Smooth muscle cell (in vitro differentiated cells): ENCODE measurements around the gene IFI27L1. TPM values are rescaled to one million over a fixed set of nuclear protein-coding genes. Genes with fewer than 3 reads are reported as not detected.

Experiments
- DNase-seq: peaks from one replicate; lab custom pipeline; 2025; ENCODE audit not compliant: unreplicated experiment; lab: John Stamatoyannopoulos, UW
- H2AFZ ChIP-seq: fragments of 200-600 bp; sonication (generic); 2 replicates; pipeline ENCODE4 v1.6.0; 2016; ENCODE audit warnings: antibody characterized with exemption, low read depth, mild to moderate bottlenecking
- H3F3A ChIP-seq: fragments of 200-600 bp; sonication (generic); 2 replicates; pipeline ENCODE4 v1.6.0; 2017; ENCODE audit warnings: antibody characterized with exemption, low read depth
- H3K27ac ChIP-seq: fragments of 200-600 bp; sonication (generic); 2 replicates; pipeline ENCODE4 v1.5.1; 2016; ENCODE audit warnings: low read depth, mild to moderate bottlenecking
- H3K27me3 ChIP-seq: fragments of 200-600 bp; sonication (generic); 2 replicates; pipeline ENCODE4 v1.6.1; 2016; ENCODE audit warnings: low read depth, mild to moderate bottlenecking
- H3K36me3 ChIP-seq: fragments of 200-600 bp; sonication (generic); 2 replicates; pipeline ENCODE4 v1.5.1; 2016; ENCODE audit warnings: low read depth
- H3K4me1 ChIP-seq: fragments of 200-600 bp; sonication (generic); 2 replicates; pipeline ENCODE4 v1.5.1; 2016; ENCODE audit warnings: low read depth
- H3K4me2 ChIP-seq: fragments of 200-600 bp; sonication (generic); 2 replicates; pipeline ENCODE4 v1.6.0; 2016; ENCODE audit warnings: mild to moderate bottlenecking
- H3K4me3 ChIP-seq: fragments of 200-600 bp; sonication (generic); 2 replicates; pipeline ENCODE4 v1.5.1; 2016; ENCODE audit warnings: mild to moderate bottlenecking
- H3K79me2 ChIP-seq: fragments of 200-600 bp; sonication (generic); 2 replicates; pipeline ENCODE4 v1.6.0; 2016; ENCODE audit warnings: low read depth, mild to moderate bottlenecking
- H3K9ac ChIP-seq: fragments of 200-600 bp; sonication (generic); 2 replicates; pipeline ENCODE4 v1.6.0; 2016; ENCODE audit warnings: low read depth
- H3K9me3 ChIP-seq: fragments of 200-600 bp; sonication (generic); replicated peaks from 2 replicates; pipeline ENCODE4 v1.5.1; 2016; ENCODE audit warnings: low read depth
- H4K20me1 ChIP-seq: fragments of 200-600 bp; sonication (generic); 2 replicates; pipeline ENCODE4 v1.6.0; 2016; ENCODE audit warnings: low read depth
- WGBS: methylation state at CpG from one replicate; pipeline ENCODE4 v1.1.7; 2016; ENCODE audit warnings: low lambda C conversion rate; 5-methylcytosine and 5-hydroxymethylcytosine counted together
- polyA plus RNA-seq: library from polyadenylated mRNA; unstranded; fragments of >200 nt; fragmentation: Nextera tagmentation; extraction: Ambion mirVana; gene quantifications from 2 replicates; pipeline ENCODE4 v1.2.1, GENCODE V29; 2016
- total RNA-seq: library from RNA; depleted of rRNA; stranded (reverse); fragments of >200 nt; gene quantifications from 2 replicates; pipeline ENCODE4 v1.2.3, GENCODE V29; 2014
- TF ChIP-seq, protein P1 (sequence below): fragments of 200-600 bp; sonication (generic); IDR thresholded peaks from 2 replicates; pipeline ENCODE4 v1.5.1; 2017; ENCODE audit warnings: borderline replicate concordance, mild to moderate bottlenecking, antibody characterized with exemption; ENCODE audit not compliant: insufficient read depth, poor library complexity, severe bottlenecking

IFI27L1 gene
- total and polyA plus RNA-seq, 2 experiments from 2014 or later = 2.9 to 38.2 TPM

DNA sequence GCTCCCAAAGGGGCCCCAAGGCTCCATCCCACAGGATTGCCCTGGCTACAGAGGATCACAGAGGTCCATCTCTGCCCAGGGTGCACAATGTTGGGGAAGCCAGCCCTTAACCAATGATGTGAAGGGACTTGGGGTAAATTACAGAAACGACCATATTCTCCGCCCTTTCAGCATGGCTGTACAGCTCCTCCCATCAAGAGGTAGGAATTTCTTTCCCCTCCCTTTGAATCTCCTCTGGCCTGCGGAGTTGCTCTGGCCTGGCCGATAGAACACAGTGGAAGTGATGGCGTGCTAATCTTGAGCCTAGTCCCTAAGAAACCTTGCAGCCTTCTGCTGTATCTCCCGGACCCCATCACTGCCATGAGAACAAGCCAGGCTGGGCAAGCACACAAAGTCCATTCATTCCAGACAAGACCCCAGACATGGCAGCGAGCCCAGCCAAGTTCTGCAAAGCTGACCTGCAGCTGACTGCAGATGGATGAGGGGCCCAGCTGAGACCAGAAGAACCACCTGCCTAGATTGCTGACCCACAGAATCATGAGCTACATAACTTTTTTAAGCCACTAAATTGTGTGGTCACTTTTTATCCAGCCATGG, 22.5 kb downstream of the IFI27L1 start:
- TF ChIP-seq, protein P1, sequence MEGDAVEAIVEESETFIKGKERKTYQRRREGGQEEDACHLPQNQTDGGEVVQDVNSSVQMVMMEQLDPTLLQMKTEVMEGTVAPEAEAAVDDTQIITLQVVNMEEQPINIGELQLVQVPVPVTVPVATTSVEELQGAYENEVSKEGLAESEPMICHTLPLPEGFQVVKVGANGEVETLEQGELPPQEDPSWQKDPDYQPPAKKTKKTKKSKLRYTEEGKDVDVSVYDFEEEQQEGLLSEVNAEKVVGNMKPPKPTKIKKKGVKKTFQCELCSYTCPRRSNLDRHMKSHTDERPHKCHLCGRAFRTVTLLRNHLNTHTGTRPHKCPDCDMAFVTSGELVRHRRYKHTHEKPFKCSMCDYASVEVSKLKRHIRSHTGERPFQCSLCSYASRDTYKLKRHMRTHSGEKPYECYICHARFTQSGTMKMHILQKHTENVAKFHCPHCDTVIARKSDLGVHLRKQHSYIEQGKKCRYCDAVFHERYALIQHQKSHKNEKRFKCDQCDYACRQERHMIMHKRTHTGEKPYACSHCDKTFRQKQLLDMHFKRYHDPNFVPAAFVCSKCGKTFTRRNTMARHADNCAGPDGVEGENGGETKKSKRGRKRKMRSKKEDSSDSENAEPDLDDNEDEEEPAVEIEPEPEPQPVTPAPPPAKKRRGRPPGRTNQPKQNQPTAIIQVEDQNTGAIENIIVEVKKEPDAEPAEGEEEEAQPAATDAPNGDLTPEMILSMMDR = no peak
- 87% methylated on average over 7 of the region's 7 CpGs for WGBS
- DNase-seq = no peak
- H3F3A ChIP-seq = no peaks in the 10 kb centered on the region
- no peaks in the 10 kb centered on the region for H3K9me3 ChIP-seq
- peaks cover 5% of the 10 kb centered on the region for H4K20me1 ChIP-seq
- H3K4me3 ChIP-seq = no peak overlapping the region
- no peak overlapping the region for H2AFZ ChIP-seq
- no peak overlapping the region for H3K27ac ChIP-seq
- no peaks in the 10 kb centered on the region for H3K36me3 ChIP-seq
- no peaks in the 10 kb centered on the region for H3K27me3 ChIP-seq
- H3K4me1 ChIP-seq = no peaks in the 10 kb centered on the region
- no peak overlapping the region for H3K4me2 ChIP-seq
- no peaks in the 10 kb centered on the region for H3K79me2 ChIP-seq
- no peak overlapping the region for H3K9ac ChIP-seq

DNA sequence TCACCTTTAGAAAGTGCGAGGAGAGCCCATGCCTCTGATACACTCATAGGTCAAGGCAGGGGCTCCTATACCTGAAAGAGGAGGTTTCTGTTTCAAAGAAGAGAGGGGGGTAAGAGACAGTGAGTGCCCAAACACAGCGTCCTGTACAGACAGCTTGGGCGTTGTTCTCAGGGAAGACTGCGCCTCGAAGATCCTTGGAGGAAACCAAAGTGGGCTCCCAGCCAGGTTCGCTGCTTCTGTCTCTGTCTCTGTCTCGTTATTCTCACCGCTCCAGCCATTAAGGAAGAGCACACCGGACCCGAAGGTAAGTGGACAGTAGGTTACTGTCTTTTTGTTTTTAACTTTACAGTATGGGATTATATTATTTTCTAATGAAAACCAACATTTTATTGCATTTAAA, 23.6 kb downstream of the IFI27L1 start:
- no peak overlapping the region for H2AFZ ChIP-seq
- H3K79me2 ChIP-seq = no peaks in the 10 kb centered on the region
- H3K36me3 ChIP-seq = no peaks in the 10 kb centered on the region
- H3K4me1 ChIP-seq = no peaks in the 10 kb centered on the region
- TF ChIP-seq, protein P1 = no peak
- no peaks in the 10 kb centered on the region for H3K27me3 ChIP-seq
- no peak overlapping the region for H3K9ac ChIP-seq
- no peaks in the 10 kb centered on the region for H3K9me3 ChIP-seq
- H3F3A ChIP-seq = no peaks in the 10 kb centered on the region
- WGBS = 97% methylated on average over 10 of the region's 10 CpGs
- peaks cover 5% of the 10 kb centered on the region for H4K20me1 ChIP-seq
- no peak overlapping the region for H3K4me3 ChIP-seq
- no peak overlapping the region for H3K27ac ChIP-seq
- no peak overlapping the region for H3K4me2 ChIP-seq
- DNase-seq = no peak

DNA sequence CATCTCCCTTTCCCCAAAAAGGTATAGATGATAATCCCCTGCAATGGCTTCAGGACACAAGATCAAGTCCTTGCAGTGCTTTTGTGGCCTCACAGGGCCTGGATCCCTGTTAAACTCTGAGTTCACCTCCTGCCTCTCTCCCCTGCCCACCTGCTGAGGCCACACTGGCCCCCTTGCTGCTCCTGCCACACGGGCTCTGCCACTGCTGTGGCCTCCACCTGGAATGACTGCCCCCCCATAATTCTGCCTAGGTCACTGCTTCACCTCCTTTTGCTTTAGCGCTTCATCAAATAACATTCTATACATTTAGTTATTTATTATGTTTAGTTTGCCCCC, 28.8 kb downstream of the IFI27L1 start:
- WGBS = 90% methylated on average over 2 of the region's 2 CpGs
- Histone ChIP-seq H3K79me2 (no peaks in the 10 kb centered on the region), H3K9ac (no peak overlapping the region), H3K9me3 (no peaks in the 10 kb centered on the region), H3K27ac (no peak overlapping the region), H3K4me2 (no peak overlapping the region), H3F3A (no peaks in the 10 kb centered on the region), H3K4me3 (no peak overlapping the region), H4K20me1 (no peaks in the 10 kb centered on the region), H3K36me3 (no peaks in the 10 kb centered on the region), H3K4me1 (no peaks in the 10 kb centered on the region), H2AFZ (no peak overlapping the region), H3K27me3 (no peaks in the 10 kb centered on the region)
- TF ChIP-seq, protein P1 = no peak
- no peak for DNase-seq

DNA sequence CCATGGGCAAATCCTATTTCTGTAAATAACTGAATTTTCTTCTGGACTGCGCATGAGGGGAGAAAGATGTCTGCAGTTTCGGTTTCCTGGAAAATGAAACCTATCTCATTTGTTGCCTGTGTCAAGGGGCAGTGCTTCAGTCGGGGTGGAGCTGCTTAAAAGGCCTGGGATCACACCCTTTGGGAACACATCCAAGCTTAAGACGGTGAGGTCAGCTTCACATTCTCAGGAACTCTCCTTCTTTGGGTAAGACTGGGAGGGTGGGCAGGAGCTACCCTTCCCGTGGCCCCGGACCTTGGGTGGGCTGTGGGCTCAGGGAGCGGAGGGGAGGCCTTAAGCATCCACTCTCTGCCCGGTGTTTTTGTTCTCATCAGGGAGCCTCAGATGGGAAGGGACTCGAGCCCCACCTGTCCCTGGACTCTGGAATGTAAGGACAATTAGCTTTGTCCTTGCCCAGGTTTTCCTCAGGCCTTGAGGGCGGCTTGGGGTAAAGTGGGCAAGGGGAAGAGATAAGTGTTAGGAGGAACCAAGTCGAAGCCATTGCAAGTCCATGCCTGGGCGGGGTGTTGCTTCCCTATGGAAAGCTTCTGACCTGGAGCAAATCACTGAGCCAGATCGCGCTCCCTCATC, 29.6 kb downstream of the IFI27L1 start, which contains the start of gene IFI27:
Gene IFI27 (plus strand): TSS at position 185 of the 630 bp plus-strand sequence.
- Histone ChIP-seq H3K4me1 (no peaks in the 10 kb centered on the region), H3K36me3 (no peaks in the 10 kb centered on the region), H3F3A (no peaks in the 10 kb centered on the region), H3K27ac (no peak within 1 kb of the TSS), H3K9me3 (no peaks in the 10 kb centered on the region), H4K20me1 (no peaks in the 10 kb centered on the region), H3K4me3 (no peak within 1 kb of the TSS), H3K9ac (no peak within 1 kb of the TSS), H3K79me2 (no peaks in the 10 kb centered on the region), H3K4me2 (no peak within 1 kb of the TSS), H3K27me3 (no peaks in the 10 kb centered on the region), H2AFZ (no peak within 1 kb of the TSS)
- DNase-seq = no peak
- WGBS = 91% methylated on average over 13 of the region's 14 CpGs
- TF ChIP-seq, protein P1 = no peak
